Subcutaneous adipose tissue (tissue), 4 donors: ENCODE data around the gene DNAH7. TPM values are rescaled to one million over a fixed set of nuclear protein-coding genes. Genes with fewer than 3 reads are reported as not detected.

Experiments used
- CTCF ChIP-seq: fragments of 450-650 bp; IDR thresholded peaks from one replicate; pipeline ENCODE4 v1.5.1; 2016; ENCODE audit warnings: low read depth, mild to moderate bottlenecking, control low read depth, antibody characterized with exemption, moderate library complexity
- total RNA-seq, 4 donors: library from RNA; depleted of rRNA; stranded (reverse); fragments of >200 nt; gene quantifications; one replicate each; pipeline ENCODE4 v1.1.0, GENCODE V29; 2016

DNAH7 gene
- total RNA-seq, 4 donors from 2014 or later, result 0.82 to 2.3 (median 1.8) TPM

- no peak for TF ChIP-seq CTCF
Observed at GRCh38 chr2:195961873-195962272, 106.8 kb downstream of the DNAH7 start.

GRCh38 chr2:195959341-195959740 lies 109.3 kb downstream of the DNAH7 start:
- no peak for TF ChIP-seq CTCF

GRCh38 chr2:195956725-195957124 lies 111.9 kb downstream of the DNAH7 start:
- no peak for TF ChIP-seq CTCF

GRCh38 chr2:195945056-195945455 lies 123.6 kb downstream of the DNAH7 start:
- TF ChIP-seq CTCF, result no peak

- no peak for TF ChIP-seq CTCF
Observed at GRCh38 chr2:195937176-195937575, 131.5 kb downstream of the DNAH7 start.

- no peak for TF ChIP-seq CTCF
Observed at GRCh38 chr2:195934484-195934883, 134.2 kb downstream of the DNAH7 start.

- no peak for TF ChIP-seq CTCF
Observed at GRCh38 chr2:195929531-195929930, 139.1 kb downstream of the DNAH7 start.
